PC-3 (cell line): ENCODE results near the gene ATXN10. TPM values are rescaled to one million over a fixed set of nuclear protein-coding genes. Genes with fewer than 3 reads are reported as not detected.

Source experiments
- ATAC-seq: fragments of 200-7000 bp; cut with Tn5 transposase; 2 replicates; pipeline ENCODE4 v1.9.1; 2020; ENCODE audit warnings: mild to moderate bottlenecking, moderate library complexity
- BruUV-seq: library from RNA; stranded (reverse); fragments of 400-500 nt; replicated peaks from 2 replicates; lab custom pipeline; 2021; lab: Mats Ljungman, UMichigan
- CTCF ChIA-PET: fragments of 300-600 bp; sonication (Branson Sonifier 250); formaldehyde crosslinking; loops from one replicate; lab custom pipeline; 2022; ENCODE audit warnings: antibody characterized with exemption; lab: Charles Lee
- POLR2A ChIA-PET: fragments of 300-600 bp; sonication (Branson Sonifier 250); formaldehyde crosslinking; loops from one replicate; lab custom pipeline; 2022; ENCODE audit warnings: antibody characterized with exemption; ENCODE audit not compliant: unreplicated experiment; lab: Charles Lee
- DNase-seq: peaks from one replicate; pipeline ENCODE4 v3.0.0-alpha.2; 2015
- H2AFZ ChIP-seq: fragments of 300-600 bp; sonication (generic); 2 replicates; pipeline ENCODE4 v1.6.0; 2016; ENCODE audit warnings: antibody characterized with exemption, low read length
- H3F3A ChIP-seq: fragments of 300-600 bp; sonication (generic); one replicate; pipeline ENCODE4 v1.6.0; 2017; ENCODE audit warnings: antibody characterized with exemption, low read length, control low read depth, mild to moderate bottlenecking; ENCODE audit not compliant: unreplicated experiment
- H3K27ac ChIP-seq: fragments of 300-600 bp; sonication (generic); 2 replicates; pipeline ENCODE4 v1.5.1; 2016; ENCODE audit warnings: mild to moderate bottlenecking, low read length
- H3K27me3 ChIP-seq: fragments of 300-600 bp; sonication (generic); 2 replicates; pipeline ENCODE4 v1.6.1; 2016; ENCODE audit warnings: low read length, mixed read lengths
- H3K36me3 ChIP-seq: fragments of 300-600 bp; sonication (generic); 2 replicates; pipeline ENCODE4 v1.6.1; 2016; ENCODE audit warnings: low read depth, mixed run types, low read length, mixed read lengths
- H3K4me1 ChIP-seq: fragments of 300-600 bp; sonication (generic); 2 replicates; pipeline ENCODE4 v1.5.1; 2016; ENCODE audit warnings: low read length; ENCODE audit not compliant: insufficient read depth
- H3K4me2 ChIP-seq: fragments of 300-600 bp; sonication (generic); 2 replicates; pipeline ENCODE4 v1.6.0; 2016; ENCODE audit warnings: low read length
- H3K4me3 ChIP-seq: fragments of 300-600 bp; sonication (generic); 2 replicates; pipeline ENCODE4 v1.5.1; 2016; ENCODE audit warnings: mild to moderate bottlenecking, low read length, mixed read lengths
- H3K79me2 ChIP-seq: fragments of 300-600 bp; sonication (generic); 2 replicates; pipeline ENCODE4 v1.6.1; 2017; ENCODE audit warnings: low read length, mixed read lengths
- H3K9ac ChIP-seq: fragments of 300-600 bp; sonication (generic); 2 replicates; pipeline ENCODE4 v1.6.0; 2016; ENCODE audit warnings: mild to moderate bottlenecking, low read length
- H3K9me2 ChIP-seq: fragments of 300-600 bp; sonication (generic); replicated peaks from 2 replicates; pipeline ENCODE4 v1.6.1; 2016; ENCODE audit warnings: mixed run types, low read length, mixed read lengths
- H3K9me3 ChIP-seq: fragments of 300-600 bp; sonication (generic); 2 replicates; pipeline ENCODE4 v1.6.1; 2016; ENCODE audit warnings: low read length, mixed read lengths
- H4K20me1 ChIP-seq: fragments of 300-600 bp; sonication (generic); 2 replicates; pipeline ENCODE4 v1.6.1; 2016; ENCODE audit warnings: low read length, mixed read lengths
- CTCF ChIP-seq: fragments of 300-600 bp; sonication (generic); conservative IDR thresholded peaks from 2 replicates; pipeline ENCODE4 v1.5.1; 2017; ENCODE audit warnings: antibody characterized with exemption, low read depth, mild to moderate bottlenecking, low read length
- EZH2 ChIP-seq: fragments of 300-600 bp; sonication (generic); IDR thresholded peaks from one replicate; pipeline ENCODE4 v1.6.1; 2017; ENCODE audit warnings: antibody characterized with exemption, mild to moderate bottlenecking, low read length; ENCODE audit not compliant: unreplicated experiment
- EZH2phosphoT487 ChIP-seq: fragments of 300-600 bp; sonication (generic); IDR thresholded peaks from 2 replicates; pipeline ENCODE4 v1.6.1; 2018; ENCODE audit warnings: mild to moderate bottlenecking, antibody characterized with exemption, low read length, borderline replicate concordance
- intact Hi-C: fragments of 100-400 bp; cut with micrococcal nuclease; formaldehyde crosslinking; loops from 2 replicates; pipeline ENCODE4 v1.9.0; 2023
- total RNA-seq: library from RNA; depleted of rRNA; stranded (reverse); fragments of >200 nt; gene quantifications from 2 replicates; pipeline ENCODE4 v1.2.3, GENCODE V29; 2014

The ATXN10 gene
- total RNA-seq, 1 experiment from 2014 or later: 40.6 TPM

- H3K36me3 ChIP-seq: peaks cover 7% of the 10 kb centered on the region; the same call in 1 of the 2 replicates
- peak overlapping the region; percentile 96 for H3K4me2 ChIP-seq
- H3K4me3 ChIP-seq: peak overlapping the region; percentile 79
- no peaks in the 10 kb centered on the region for H3K9me2 ChIP-seq
- CTCF ChIA-PET: no interaction called here
- no peak for DNase-seq
- H3F3A ChIP-seq: peaks cover 5% of the 10 kb centered on the region
- peak overlapping the region; percentile 95 for H3K9ac ChIP-seq
- peaks cover 65% of the 10 kb centered on the region for H3K79me2 ChIP-seq
- intact Hi-C loops: no loop called here
- H3K27ac ChIP-seq: peak overlapping the region; percentile 76; the same call in 1 of the 2 replicates
- peaks cover 36% of the 10 kb centered on the region for H3K4me1 ChIP-seq
- BruUV-seq: no TSS peak
- H2AFZ ChIP-seq: no peak overlapping the region
- H4K20me1 ChIP-seq: 0 out of 2 replicates have a peak, but pooled peaks cover 3% of the 10 kb centered on the region
- TF ChIP-seq EZH2phosphoT487 (no peak), EZH2 (no peak), CTCF (no peak)
- no peak for ATAC-seq
- POLR2A ChIA-PET: no interaction called here
- H3K27me3 ChIP-seq: no peaks in the 10 kb centered on the region
- H3K9me3 ChIP-seq: no peaks in the 10 kb centered on the region
These were observed 2.0 kb downstream of the ATXN10 start for GRCh38 chr22:45673482-45674175.

DNA sequence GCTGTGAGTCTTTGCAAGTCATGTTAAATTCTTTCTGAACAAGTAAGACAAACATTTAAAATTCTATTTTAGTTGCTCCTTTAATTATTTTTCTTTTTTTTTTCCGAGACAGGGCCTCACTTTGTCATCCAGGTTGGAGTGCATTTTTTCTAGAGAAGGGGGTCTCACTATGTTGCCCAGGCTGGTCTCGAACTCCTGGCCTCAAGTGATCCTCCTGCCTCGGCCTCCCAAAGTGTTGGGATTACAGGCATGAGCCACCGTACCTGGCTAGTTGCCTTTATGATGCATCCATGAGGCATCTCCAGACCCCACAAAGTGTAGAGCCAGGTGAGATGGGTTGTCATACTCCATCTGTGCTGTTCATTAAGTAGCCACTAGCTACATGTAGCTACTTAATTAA, 4.4 kb downstream of the ATXN10 start:
- H3K27ac ChIP-seq: no peak overlapping the region
- 0 out of 2 replicates have a peak, but pooled peaks cover 3% of the 10 kb centered on the region for H4K20me1 ChIP-seq
- H3K9me2 ChIP-seq: no peaks in the 10 kb centered on the region
- no peak overlapping the region for H3K4me3 ChIP-seq
- DNase-seq (no peak), ATAC-seq (no peak)
- peaks cover 56% of the 10 kb centered on the region for H3K4me1 ChIP-seq
- peaks cover 14% of the 10 kb centered on the region for H3F3A ChIP-seq
- POLR2A ChIA-PET: no interaction called here
- H3K9me3 ChIP-seq: no peaks in the 10 kb centered on the region
- CTCF ChIA-PET: no interaction called here
- no peak overlapping the region for H2AFZ ChIP-seq
- no peak overlapping the region for H3K9ac ChIP-seq
- TF ChIP-seq EZH2 (no peak), EZH2phosphoT487 (no peak), CTCF (no peak)
- no TSS peak for BruUV-seq
- peaks cover 77% of the 10 kb centered on the region for H3K79me2 ChIP-seq
- no peaks in the 10 kb centered on the region for H3K27me3 ChIP-seq
- H3K4me2 ChIP-seq: no peak overlapping the region
- peaks cover 7% of the 10 kb centered on the region; the same call in 1 of the 2 replicates for H3K36me3 ChIP-seq
- intact Hi-C loops: no loop called here

DNA sequence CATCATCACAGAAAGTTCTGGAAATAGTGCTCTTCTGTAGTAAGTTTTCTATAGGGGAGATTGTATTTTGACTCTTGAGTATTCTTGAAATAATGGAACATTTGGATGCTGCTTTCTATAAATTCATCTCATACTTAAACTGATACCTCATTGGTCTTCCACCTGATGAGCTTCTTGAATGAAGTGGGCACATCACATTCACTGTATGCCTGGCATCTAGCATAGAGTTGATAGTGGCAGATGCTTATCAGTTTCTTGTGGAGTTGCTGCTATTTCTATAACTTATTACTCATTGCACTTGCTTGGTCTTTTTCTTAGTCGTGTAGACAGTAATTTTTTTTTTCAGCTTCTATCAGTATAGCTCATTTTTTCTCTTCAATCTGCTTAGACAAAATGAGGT, 5.4 kb downstream of the ATXN10 start:
- H4K20me1 ChIP-seq: 0 out of 2 replicates have a peak, but pooled peaks cover 3% of the 10 kb centered on the region

More for the DNA sequence above, 5.4 kb downstream of the ATXN10 start:
- Histone ChIP-seq H3K4me2 (no peak overlapping the region), H3F3A (peaks cover 14% of the 10 kb centered on the region), H3K9me3 (no peaks in the 10 kb centered on the region), H3K4me1 (peaks cover 67% of the 10 kb centered on the region), H3K9ac (peak overlapping the region; percentile 81; the same call in 1 of the 2 replicates), H3K79me2 (peaks cover 87% of the 10 kb centered on the region), H3K9me2 (no peaks in the 10 kb centered on the region), H3K27ac (peak overlapping the region; percentile 98; the same call in 1 of the 2 replicates), H3K4me3 (no peak overlapping the region), H2AFZ (no peak overlapping the region), H3K27me3 (no peaks in the 10 kb centered on the region), H3K36me3 (peaks cover 7% of the 10 kb centered on the region; the same call in 1 of the 2 replicates)
- no peak for DNase-seq
- POLR2A ChIA-PET: no interaction called here
- no peak for TF ChIP-seq EZH2
- TF ChIP-seq CTCF: no peak
- no peak for TF ChIP-seq EZH2phosphoT487
- no TSS peak for BruUV-seq
- intact Hi-C loops: no loop called here
- no peak for ATAC-seq
- CTCF ChIA-PET: no interaction called here
